Peyer's patch (tissue), 4 donors: Measurements from ENCODE around the gene WSCD1. TPM values are rescaled to one million over a fixed set of nuclear protein-coding genes. Genes with fewer than 3 reads are reported as not detected.

ENCODE experiments used
- DNase-seq, 3 donors: peaks; one replicate each; pipeline ENCODE4 v3.0.0-alpha.2; 2017 to 2019
- H3K27ac ChIP-seq, 4 donors: fragments of 200-600 bp; sonication (generic); one replicate each; pipeline ENCODE4 v1.5.1; 2016 to 2019
- H3K27me3 ChIP-seq, 2 donors: fragments of 200-600 bp; sonication (generic); one replicate each; pipeline ENCODE4 v1.5.1; 2019
- H3K36me3 ChIP-seq, 3 donors: fragments of 200-600 bp; sonication (generic); one replicate each; pipeline ENCODE4 v1.5.1; 2016 to 2019
- H3K4me1 ChIP-seq, 4 donors: fragments of 200-600 bp; sonication (generic); one replicate each; pipeline ENCODE4 v1.5.1; 2016 to 2019
- H3K4me3 ChIP-seq, 4 donors: fragments of 200-600 bp; sonication (generic); 1 replicate in 3 of 4; 2 replicates in 1 of 4; pipeline ENCODE4 v1.5.1; 2016 to 2019; ENCODE audit warnings: mild to moderate bottlenecking in 1 of 4
- H3K9me3 ChIP-seq, 4 donors: fragments of 200-600 bp; sonication (generic); one replicate each; pipeline ENCODE4 v1.5.1; 2016 to 2019; ENCODE audit warnings: mild to moderate bottlenecking in 1 of 4
- POLR2A ChIP-seq, 2 donors: fragments of 450-650 bp; IDR thresholded peaks; one replicate each; pipeline ENCODE4 v1.5.1; 2017; ENCODE audit warnings: antibody characterized with exemption in 2 of 2, mild to moderate bottlenecking in 2 of 2, moderate library complexity in 2 of 2
- total RNA-seq, 4 donors: library from RNA; depleted of rRNA; stranded (reverse); fragments of >200 nt; gene quantifications; one replicate each; pipeline ENCODE4 v1.1.0, GENCODE V29; 2016
- TF ChIP-seq, protein P1 (sequence below), 6 experiments: fragments of 450-650 bp in 4 of 6; fragments of 200-600 bp in 2 of 6; sonication (generic) in 1 of 6; IDR thresholded peaks; one replicate each; pipeline ENCODE4 v1.5.1; 2017 to 2019; ENCODE audit warnings: antibody characterized with exemption in 6 of 6, mild to moderate bottlenecking in 3 of 6, moderate library complexity in 1 of 6

Gene WSCD1
- total RNA-seq, 4 donors from 2014 or later: 5.8 to 47.3 (median 42.9) TPM

DNA sequence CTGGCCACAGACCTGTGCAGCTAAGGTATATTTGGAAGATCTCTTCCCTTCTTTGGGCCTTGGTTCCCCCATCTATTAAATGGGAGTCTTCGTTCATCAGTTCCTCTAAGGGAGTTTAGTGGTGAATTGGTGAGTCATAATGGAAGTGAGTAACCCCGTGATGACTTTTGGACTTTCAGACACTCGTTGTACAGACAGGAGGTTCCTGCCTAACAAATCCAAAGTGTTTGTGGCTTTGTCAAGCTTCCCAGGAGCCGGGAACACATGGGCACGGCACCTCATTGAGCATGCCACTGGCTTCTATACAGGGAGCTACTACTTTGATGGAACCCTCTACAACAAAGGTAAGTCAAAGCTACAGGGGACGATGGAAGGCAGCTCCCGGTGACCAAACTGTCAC, 40.4 kb downstream of the WSCD1 start:
- Histone ChIP-seq H3K4me1 (peaks cover 0 to 30% (median 4%) of the 10 kb centered on the region in 4 donors), H3K36me3 (no peaks in the 10 kb centered on the region), H3K27ac (peak overlapping the region in 3 of 4 donors; percentile 22 to 92 (median 51)), H3K9me3 (no peaks in the 10 kb centered on the region), H3K4me3 (no peak overlapping the region), H3K27me3 (no peaks in the 10 kb centered on the region)
- peak in 2 of 3 donors; percentile 68 to 76 for DNase-seq
- peak in 1 of 2 donors; percentile 11 for TF ChIP-seq POLR2A (IDR thresholded peaks at IDR 0.05)
- TF ChIP-seq, protein P1, sequence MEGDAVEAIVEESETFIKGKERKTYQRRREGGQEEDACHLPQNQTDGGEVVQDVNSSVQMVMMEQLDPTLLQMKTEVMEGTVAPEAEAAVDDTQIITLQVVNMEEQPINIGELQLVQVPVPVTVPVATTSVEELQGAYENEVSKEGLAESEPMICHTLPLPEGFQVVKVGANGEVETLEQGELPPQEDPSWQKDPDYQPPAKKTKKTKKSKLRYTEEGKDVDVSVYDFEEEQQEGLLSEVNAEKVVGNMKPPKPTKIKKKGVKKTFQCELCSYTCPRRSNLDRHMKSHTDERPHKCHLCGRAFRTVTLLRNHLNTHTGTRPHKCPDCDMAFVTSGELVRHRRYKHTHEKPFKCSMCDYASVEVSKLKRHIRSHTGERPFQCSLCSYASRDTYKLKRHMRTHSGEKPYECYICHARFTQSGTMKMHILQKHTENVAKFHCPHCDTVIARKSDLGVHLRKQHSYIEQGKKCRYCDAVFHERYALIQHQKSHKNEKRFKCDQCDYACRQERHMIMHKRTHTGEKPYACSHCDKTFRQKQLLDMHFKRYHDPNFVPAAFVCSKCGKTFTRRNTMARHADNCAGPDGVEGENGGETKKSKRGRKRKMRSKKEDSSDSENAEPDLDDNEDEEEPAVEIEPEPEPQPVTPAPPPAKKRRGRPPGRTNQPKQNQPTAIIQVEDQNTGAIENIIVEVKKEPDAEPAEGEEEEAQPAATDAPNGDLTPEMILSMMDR (IDR thresholded peaks at IDR 0.05): no peak

DNA sequence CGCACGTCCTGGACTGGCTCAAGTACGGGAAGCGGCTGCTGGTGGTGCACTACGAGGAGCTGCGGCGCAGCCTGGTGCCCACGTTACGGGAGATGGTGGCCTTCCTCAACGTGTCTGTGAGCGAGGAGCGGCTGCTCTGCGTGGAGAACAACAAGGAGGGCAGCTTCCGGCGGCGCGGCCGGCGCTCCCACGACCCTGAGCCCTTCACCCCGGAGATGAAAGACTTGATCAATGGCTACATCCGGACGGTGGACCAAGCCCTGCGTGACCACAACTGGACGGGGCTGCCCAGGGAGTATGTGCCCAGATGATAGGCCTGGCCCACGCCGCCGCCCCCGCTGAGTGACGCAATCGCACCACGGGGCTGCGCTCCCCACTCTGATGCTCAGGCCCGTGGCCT, 50.2 kb downstream of the WSCD1 start:
- no peak for TF ChIP-seq POLR2A (IDR thresholded peaks at IDR 0.05)
- TF ChIP-seq, protein P1 (IDR thresholded peaks at IDR 0.05): no peak
- DNase-seq: no peak

DNA sequence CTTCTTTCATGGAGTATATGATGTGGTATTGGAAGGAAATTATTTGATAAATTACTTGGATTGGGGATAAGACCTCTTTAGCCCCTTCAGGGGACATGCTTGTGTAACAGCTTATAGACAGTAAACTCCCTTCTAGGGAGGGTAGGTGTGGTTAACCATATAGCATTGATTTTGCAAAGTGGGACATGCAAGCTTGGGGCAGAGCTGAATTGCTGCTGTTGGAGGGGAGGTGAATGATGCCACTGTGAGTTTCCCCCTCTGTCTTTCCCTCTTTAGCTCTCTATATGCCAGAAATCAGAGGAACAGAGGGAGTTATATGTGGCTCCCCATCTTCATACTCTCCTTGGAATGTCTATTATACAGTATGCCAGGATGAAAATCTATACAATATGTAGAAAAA, 54.7 kb downstream of the WSCD1 start:
- TF ChIP-seq, protein P1 (IDR thresholded peaks at IDR 0.05): no peak
- TF ChIP-seq POLR2A (IDR thresholded peaks at IDR 0.05): no peak
- Histone ChIP-seq H3K4me3 (no peak overlapping the region), H3K4me1 (no peaks in the 10 kb centered on the region), H3K27ac (no peak overlapping the region), H3K9me3 (no peaks in the 10 kb centered on the region), H3K27me3 (no peaks in the 10 kb centered on the region), H3K36me3 (peaks cover 0 to 12% (median 0%) of the 10 kb centered on the region in 3 donors)
- no peak for DNase-seq

More for the DNA sequence above, 50.2 kb downstream of the WSCD1 start:
- no peak overlapping the region for H3K4me3 ChIP-seq
- H3K27ac ChIP-seq: no peak overlapping the region
- H3K9me3 ChIP-seq: no peaks in the 10 kb centered on the region
- no peaks in the 10 kb centered on the region for H3K4me1 ChIP-seq
- peaks cover 0 to 15% (median 0%) of the 10 kb centered on the region in 3 donors for H3K36me3 ChIP-seq
- no peaks in the 10 kb centered on the region for H3K27me3 ChIP-seq

DNA sequence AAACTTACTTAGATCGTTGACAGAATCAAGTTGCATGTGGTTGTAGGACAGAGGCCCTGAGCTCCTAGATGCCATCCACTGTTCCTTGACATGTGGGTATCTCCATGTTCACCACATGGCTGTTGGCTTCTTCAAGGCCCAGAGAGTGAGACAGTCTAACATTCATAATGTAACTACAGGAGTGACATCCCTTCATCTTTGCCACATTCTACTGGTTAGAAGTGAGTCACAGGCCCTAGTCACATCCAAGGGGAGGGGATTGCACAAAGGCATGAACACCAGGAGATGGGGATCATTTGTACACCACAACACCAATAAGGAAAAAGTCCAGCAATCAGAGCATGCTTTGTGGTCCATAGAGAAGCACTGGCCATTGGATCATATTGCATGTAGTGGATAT, 56.6 kb downstream of the WSCD1 start:
- no peaks in the 10 kb centered on the region for H3K36me3 ChIP-seq
- H3K9me3 ChIP-seq: no peaks in the 10 kb centered on the region
- TF ChIP-seq, protein P1 (IDR thresholded peaks at IDR 0.05): no peak
- no peak for TF ChIP-seq POLR2A (IDR thresholded peaks at IDR 0.05)
- no peak for DNase-seq
- H3K4me3 ChIP-seq: no peak overlapping the region
- H3K4me1 ChIP-seq: no peaks in the 10 kb centered on the region
- no peaks in the 10 kb centered on the region for H3K27me3 ChIP-seq
- H3K27ac ChIP-seq: no peak overlapping the region

DNA sequence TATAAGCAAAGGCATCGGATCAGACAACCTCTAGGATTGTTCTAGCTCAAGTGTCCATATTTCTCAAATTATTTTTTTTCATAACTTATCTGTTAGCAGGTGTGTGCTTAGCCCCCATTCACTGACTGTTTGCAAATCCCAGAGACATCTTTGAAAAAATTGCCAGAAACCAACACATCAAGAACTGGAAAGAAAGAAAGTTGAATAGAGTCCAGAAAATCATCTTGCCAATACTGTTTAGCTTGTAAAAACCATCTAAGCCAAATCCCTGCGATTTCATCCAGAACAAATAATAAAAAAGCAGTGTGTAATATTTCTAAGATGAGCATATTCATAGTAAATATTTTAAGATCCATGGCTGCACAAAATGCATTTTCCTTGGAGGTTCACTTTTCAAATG, 64.5 kb downstream of the WSCD1 start:
- no peak for DNase-seq
- H3K4me1 ChIP-seq: no peaks in the 10 kb centered on the region
- TF ChIP-seq, protein P1 (IDR thresholded peaks at IDR 0.05): no peak
- no peak for TF ChIP-seq POLR2A (IDR thresholded peaks at IDR 0.05)
- no peaks in the 10 kb centered on the region for H3K9me3 ChIP-seq
- H3K27me3 ChIP-seq: no peaks in the 10 kb centered on the region
- H3K36me3 ChIP-seq: no peaks in the 10 kb centered on the region
- H3K4me3 ChIP-seq: no peak overlapping the region
- H3K27ac ChIP-seq: no peak overlapping the region

DNA sequence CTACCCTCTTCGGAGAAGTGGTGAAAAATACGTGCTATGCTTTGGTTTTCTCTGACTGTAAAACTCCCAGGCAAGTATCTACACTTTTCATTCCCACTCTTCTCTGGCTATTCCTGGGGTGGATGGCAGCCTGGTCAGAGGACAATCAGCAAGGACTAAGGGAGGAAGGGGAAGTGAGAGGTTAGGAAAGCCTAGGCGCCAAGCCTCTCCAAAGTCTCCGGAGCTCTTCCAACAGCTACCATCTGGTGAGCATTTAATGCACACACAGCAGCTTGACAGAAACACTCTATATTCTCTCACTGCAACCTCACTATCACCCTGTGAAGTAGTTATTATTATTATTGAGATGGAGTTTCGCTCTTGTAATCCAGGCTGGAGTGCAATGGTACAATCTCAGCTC, 65.1 kb downstream of the WSCD1 start:
- no peaks in the 10 kb centered on the region for H3K4me1 ChIP-seq
- no peaks in the 10 kb centered on the region for H3K9me3 ChIP-seq
- H3K4me3 ChIP-seq: no peak overlapping the region
- no peaks in the 10 kb centered on the region for H3K36me3 ChIP-seq
- DNase-seq: no peak
- no peak overlapping the region for H3K27ac ChIP-seq
- TF ChIP-seq, protein P1 (IDR thresholded peaks at IDR 0.05): no peak
- no peak for TF ChIP-seq POLR2A (IDR thresholded peaks at IDR 0.05)
- no peaks in the 10 kb centered on the region for H3K27me3 ChIP-seq
